Amygdala (tissue), 56 donors: ENCODE results near the gene SHCBP1L.
"Not testable (repeated sequence)": the region's sequence is repeated elsewhere in the genome, so short reads cannot be mapped to it uniquely, and the experiment has no call there.

Source experiments
- DNase-seq, 56 donors: peaks; one replicate each; lab custom pipeline; 2025; lab: John Stamatoyannopoulos, UW

SHCBP1L gene

GRCh38 chr1:182905321-182905720 is 47.6 kb downstream of the SHCBP1L start:
- no peak for DNase-seq

GRCh38 chr1:182901946-182902345 is 51.0 kb downstream of the SHCBP1L start:
- DNase-seq: not testable (repeated sequence)

- no peak for DNase-seq
Observed at GRCh38 chr1:182897696-182898095, 55.3 kb downstream of the SHCBP1L start.

DNA sequence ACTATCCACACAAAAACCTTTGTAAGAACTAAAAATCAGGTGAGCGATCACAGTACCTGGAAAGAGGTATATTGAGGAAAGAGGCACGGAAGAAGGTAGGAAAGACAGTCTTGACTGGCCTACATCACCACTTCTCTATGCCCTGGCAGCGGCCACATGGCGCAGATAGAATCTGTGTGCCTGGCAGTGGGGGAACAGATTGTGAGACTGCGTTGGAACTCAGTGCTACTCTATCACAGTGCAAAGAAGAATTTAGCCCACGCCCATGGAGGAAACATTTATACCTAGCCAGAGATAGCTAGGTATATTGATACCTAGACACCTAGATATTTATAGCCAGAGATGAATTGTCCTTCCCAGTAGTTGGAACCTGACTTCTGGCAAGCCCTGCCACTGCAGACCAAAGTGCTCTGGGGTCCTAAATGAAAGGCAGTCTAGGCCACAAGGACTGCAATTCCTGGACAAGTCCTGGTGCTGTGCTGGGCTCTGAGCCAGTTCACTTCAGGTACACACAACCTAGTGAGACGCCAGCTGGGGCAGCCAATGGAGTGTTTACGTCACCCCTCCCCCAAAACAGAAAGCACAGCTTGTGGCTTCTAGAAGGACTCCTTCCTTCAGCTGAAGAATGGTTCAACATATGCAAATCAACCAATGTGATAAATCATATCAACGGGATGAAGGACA is 61.9 kb downstream of the SHCBP1L start:
- no peak for DNase-seq

DNA sequence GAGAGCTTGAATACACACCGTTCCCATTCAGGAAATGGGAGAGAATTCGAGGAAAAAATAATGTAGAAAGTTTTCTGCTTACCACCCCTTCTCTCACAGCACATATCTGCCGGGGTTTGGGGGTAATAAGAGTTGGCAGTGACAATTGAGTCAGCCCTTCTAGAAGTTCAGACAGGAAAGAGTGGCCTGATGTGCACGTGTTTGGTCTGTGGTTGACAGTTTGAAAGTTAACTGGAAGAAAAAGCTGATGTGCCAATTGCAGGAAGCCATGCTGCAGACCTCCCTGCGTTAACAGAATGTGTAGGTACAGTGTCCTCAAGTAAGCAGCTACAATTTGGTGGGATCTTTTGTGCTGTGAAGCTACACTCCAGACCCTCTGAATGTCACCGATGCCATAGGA is 63.0 kb downstream of the SHCBP1L start:
- DNase-seq: no peak

DNA sequence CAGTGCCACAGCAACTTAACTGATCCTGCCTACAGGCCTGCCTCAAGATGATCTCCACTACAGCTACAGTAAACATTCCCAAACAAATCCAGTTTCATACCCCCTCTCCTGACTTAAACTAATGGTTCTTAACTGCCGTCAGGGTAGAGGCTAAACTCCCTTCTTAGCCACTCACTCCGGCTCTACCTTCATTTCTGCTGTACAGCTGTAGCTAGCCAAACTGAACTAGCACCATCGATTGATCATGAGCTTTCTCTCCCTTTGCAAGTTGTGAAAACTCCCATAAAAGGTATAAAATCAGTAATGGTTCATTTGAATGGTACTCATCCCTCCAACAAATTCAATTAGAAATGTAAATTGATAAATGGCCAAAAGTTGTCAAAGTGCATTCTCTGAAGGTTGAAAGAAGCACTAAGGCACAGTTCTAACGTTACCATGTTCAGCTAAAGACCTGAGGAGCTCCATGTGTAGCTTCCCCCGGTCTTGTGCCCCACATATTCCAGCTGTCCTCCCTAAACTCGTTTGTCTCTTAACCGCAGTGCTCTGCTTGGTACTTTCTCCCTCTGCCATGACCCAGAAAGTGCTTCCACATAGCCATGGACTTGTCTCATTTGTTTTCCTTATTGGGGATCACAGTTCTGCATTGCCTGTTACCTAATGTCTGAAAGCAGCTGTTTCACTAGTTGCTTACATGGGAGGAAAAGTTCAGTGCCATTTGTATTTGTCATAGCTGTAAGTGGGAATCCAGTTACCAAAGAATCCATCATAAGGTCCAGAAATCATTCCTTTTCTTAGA is 64.0 kb downstream of the SHCBP1L start:
- no peak for DNase-seq

GRCh38 chr1:182886985-182887384 is 66.0 kb downstream of the SHCBP1L start:
- DNase-seq: no peak

DNA sequence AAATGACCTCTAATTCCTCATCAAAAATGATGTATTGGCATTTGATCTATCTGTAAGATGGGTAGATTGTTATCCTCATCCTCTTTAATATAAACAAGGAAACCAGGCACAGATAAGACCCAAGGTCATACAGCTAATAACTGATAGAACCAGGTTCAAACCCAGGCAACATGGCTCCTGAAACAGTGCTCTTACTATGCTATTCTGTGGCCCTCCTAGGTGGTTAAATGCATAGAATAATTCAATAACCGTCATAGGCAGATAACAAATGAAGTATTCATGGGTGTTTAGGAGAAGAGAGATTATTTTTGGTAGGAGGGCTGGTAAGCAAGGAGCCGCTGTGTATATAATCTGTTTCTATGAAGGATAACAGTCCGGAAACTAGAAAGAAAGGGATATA is 67.4 kb downstream of the SHCBP1L start:
- DNase-seq: no peak

GRCh38 chr1:182884872-182885271 is 68.1 kb downstream of the SHCBP1L start:
- no peak for DNase-seq

DNA sequence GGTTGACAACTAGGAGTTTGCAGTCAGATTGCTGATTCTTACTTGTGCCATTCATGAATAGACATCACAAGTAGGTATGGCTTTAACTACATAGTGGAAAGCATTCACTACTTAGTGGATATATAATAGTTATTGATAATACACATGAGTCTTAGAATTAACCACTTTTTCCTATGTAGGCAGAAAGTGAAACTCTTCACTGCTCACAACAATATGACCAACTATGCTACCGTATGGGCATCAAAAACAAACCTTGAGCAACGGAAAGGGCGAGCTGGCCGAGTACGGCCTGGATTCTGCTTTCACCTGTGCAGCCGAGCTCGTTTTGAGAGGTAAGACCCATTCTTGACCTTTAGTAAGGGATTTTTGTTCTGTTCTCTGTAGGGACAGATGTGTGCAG is 75.1 kb downstream of the SHCBP1L start:
- no peak for DNase-seq

GRCh38 chr1:182877331-182877730 is 75.6 kb downstream of the SHCBP1L start:
- DNase-seq: no peak

DNA sequence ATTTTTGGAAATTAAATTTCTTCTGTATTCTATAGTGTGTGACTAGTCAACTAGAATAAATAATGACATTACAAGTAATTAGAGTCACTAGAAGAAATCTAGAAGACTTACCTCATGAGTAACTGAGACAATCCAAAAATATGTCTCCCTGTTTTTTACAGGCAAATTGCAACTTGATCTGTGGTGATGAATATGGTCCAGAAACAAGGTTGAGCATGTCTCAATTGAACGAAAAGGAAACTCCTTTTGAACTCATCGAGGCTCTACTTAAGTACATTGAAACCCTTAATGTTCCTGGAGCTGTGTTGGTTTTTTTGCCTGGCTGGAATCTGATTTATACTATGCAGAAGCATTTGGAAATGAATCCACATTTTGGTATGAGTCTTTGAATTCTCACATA is 77.1 kb downstream of the SHCBP1L start:
- DNase-seq: no peak

DNA sequence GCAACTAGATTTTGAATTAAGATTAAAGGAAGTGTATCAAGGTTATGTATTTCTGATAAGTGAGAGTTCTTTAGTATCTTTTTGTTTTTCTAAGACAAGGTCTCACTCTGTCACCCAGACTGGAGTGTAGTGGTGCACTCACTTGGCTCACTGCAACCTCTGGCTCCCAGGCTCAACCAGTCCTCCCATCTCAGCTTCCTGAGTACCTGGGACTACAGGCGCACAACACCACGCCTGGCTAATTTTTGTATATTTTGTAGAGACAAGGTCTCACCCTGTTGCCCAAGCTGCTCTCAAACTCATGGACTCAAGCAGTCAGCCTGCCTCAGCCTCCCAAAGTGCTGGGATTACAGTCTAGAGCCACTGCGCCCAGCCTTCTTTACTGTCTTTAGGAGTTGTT is 80.1 kb downstream of the SHCBP1L start:
- DNase-seq: no peak

- peak in 1 of 56 donors; percentile 2 for DNase-seq
Observed at GRCh38 chr1:182869241-182869666, 83.7 kb downstream of the SHCBP1L start.

DNA sequence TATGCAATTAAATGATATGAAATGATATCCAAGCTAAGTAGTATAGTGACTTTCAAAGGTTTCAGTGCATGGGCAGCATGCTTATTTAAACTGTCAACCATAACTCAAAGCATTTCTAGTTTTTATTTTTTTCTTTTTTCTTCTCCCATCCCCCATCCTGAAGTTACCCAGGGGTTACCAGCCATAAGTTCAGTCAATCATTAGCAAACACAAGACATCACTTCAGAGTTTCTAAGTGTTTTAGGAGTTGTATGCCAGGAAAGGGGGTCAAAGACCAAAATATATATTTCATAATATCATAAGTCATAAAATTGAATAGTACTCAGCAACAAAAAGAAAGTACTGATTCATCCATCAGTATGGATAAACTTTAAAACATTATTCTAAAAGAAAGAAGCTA is 85.1 kb downstream of the SHCBP1L start:
- no peak for DNase-seq

GRCh38 chr1:182863940-182864339 is 89.0 kb downstream of the SHCBP1L start:
- no peak for DNase-seq

- DNase-seq: no peak
Observed at GRCh38 chr1:182862827-182863226, 90.1 kb downstream of the SHCBP1L start.

DNA sequence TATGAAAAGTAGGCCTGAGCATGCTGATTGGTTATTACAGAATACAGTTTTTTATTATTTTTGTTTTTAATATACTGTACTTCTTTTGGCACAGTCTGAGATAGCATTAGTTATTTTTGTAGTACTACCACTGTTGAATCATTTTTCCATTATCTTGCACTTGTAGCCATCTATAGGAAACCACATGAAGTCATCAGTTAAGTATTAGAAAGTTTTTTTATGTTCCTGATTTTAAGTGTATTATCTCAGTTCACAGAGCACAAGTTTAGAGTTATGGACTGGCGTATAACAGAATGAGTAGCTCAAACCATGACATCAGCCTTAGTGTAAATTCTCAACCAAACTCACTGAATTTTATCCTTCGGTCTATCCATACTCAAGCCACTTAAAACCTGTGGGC is 91.0 kb downstream of the SHCBP1L start:
- DNase-seq: no peak

GRCh38 chr1:182860658-182861057 is 92.3 kb downstream of the SHCBP1L start:
- DNase-seq: no peak

GRCh38 chr1:182857212-182857611 is 95.8 kb downstream of the SHCBP1L start:
- DNase-seq: no peak

GRCh38 chr1:182855911-182856310 is 97.1 kb downstream of the SHCBP1L start:
- no peak for DNase-seq

- no peak for DNase-seq
Observed at GRCh38 chr1:182851825-182852224, 101.1 kb downstream of the SHCBP1L start.
